22Rv1 (cell line): Measurements from ENCODE around the gene MAP4K4.

Experiments
- ZFX ChIP-seq: fragments of 450-650 bp; IDR thresholded peaks from 2 replicates; pipeline ENCODE4 v1.6.1; 2017; ENCODE audit warnings: antibody characterized with exemption, borderline replicate concordance
- TF ChIP-seq, protein P1 (sequence below): fragments of 450-650 bp; IDR thresholded peaks from 2 replicates; pipeline ENCODE4 v1.5.1; 2017; ENCODE audit warnings: mild to moderate bottlenecking

DNA sequence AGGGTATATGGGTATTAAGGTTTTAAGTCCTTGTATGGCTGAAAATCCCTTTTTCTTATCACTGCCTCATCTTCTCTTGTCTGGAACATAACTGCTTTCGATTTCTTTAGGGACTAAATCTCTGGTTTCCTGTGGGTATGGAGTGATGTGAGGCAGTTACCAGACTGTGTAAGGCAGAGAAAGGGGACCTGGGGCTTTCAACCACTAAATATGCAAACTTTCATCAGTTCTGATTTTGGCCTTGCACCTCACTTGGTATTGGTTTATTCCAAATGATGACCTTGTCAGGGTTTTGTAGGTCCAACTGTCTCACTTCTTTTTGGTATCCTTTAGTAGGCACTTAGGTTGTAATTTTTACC, 9.3 kb downstream of the MAP4K4 start:
- TF ChIP-seq, protein P1, sequence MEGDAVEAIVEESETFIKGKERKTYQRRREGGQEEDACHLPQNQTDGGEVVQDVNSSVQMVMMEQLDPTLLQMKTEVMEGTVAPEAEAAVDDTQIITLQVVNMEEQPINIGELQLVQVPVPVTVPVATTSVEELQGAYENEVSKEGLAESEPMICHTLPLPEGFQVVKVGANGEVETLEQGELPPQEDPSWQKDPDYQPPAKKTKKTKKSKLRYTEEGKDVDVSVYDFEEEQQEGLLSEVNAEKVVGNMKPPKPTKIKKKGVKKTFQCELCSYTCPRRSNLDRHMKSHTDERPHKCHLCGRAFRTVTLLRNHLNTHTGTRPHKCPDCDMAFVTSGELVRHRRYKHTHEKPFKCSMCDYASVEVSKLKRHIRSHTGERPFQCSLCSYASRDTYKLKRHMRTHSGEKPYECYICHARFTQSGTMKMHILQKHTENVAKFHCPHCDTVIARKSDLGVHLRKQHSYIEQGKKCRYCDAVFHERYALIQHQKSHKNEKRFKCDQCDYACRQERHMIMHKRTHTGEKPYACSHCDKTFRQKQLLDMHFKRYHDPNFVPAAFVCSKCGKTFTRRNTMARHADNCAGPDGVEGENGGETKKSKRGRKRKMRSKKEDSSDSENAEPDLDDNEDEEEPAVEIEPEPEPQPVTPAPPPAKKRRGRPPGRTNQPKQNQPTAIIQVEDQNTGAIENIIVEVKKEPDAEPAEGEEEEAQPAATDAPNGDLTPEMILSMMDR: no peak
- TF ChIP-seq ZFX: no peak
